OCI-LY1 (cell line): ENCODE measurements around the gene PTPRM.

Experiments
- H2AFZ ChIP-seq: fragments of 200-600 bp; sonication (generic), shearing (Covaris generic); 2 replicates; pipeline ENCODE4 v1.6.0; 2014; ENCODE audit warnings: antibody characterized with exemption, mild to moderate bottlenecking, low read length
- H3F3A ChIP-seq: fragments of 200-600 bp; sonication (generic), shearing (Covaris generic); 2 replicates; pipeline ENCODE4 v1.6.0; 2014; ENCODE audit warnings: mild to moderate bottlenecking, antibody characterized with exemption, low read length, moderate library complexity; ENCODE audit not compliant: insufficient read depth
- H3K27ac ChIP-seq: fragments of 200-600 bp; sonication (generic); 2 replicates; pipeline ENCODE4 v1.5.1; 2014; ENCODE audit warnings: low read length, mixed run types, mild to moderate bottlenecking, low read depth; ENCODE audit not compliant: poor library complexity, severe bottlenecking
- H3K27me3 ChIP-seq: fragments of 200-600 bp; sonication (generic); 2 replicates; pipeline ENCODE4 v1.6.0; 2014; ENCODE audit warnings: antibody characterized with exemption, mild to moderate bottlenecking, low read length, moderate library complexity; ENCODE audit not compliant: insufficient read depth
- H3K36me3 ChIP-seq: fragments of 200-600 bp; sonication (generic); 2 replicates; pipeline ENCODE4 v1.6.1; 2014; ENCODE audit warnings: mild to moderate bottlenecking, antibody characterized with exemption, low read length, moderate library complexity, mixed read lengths; ENCODE audit not compliant: insufficient read depth
- H3K4me1 ChIP-seq: fragments of 200-600 bp; sonication (generic); 2 replicates; pipeline ENCODE4 v1.5.1; 2014; ENCODE audit warnings: mild to moderate bottlenecking, low read length, moderate library complexity; ENCODE audit not compliant: insufficient read depth, severe bottlenecking
- H3K4me2 ChIP-seq: fragments of 200-600 bp; sonication (generic), shearing (Covaris generic); 2 replicates; pipeline ENCODE4 v1.6.1; 2014; ENCODE audit warnings: low read length
- H3K4me3 ChIP-seq: fragments of 200-600 bp; sonication (generic); 2 replicates; pipeline ENCODE4 v1.5.1; 2014; ENCODE audit warnings: low read length, low read depth, mild to moderate bottlenecking, mixed read lengths; ENCODE audit not compliant: poor library complexity, severe bottlenecking
- H3K79me2 ChIP-seq: fragments of 200-600 bp; shearing (Covaris generic); 2 replicates; pipeline ENCODE4 v1.6.1; 2016; ENCODE audit warnings: mixed run types, low read length, mixed read lengths; ENCODE audit not compliant: insufficient read depth
- H3K9ac ChIP-seq: fragments of 200-600 bp; sonication (generic), shearing (Covaris generic); 2 replicates; pipeline ENCODE4 v1.6.1; 2014; ENCODE audit warnings: mild to moderate bottlenecking, low read length, mixed read lengths
- H3K9me2 ChIP-seq: fragments of 200-600 bp; sonication (generic), shearing (Covaris generic); 2 replicates; pipeline ENCODE4 v1.6.1; 2014; ENCODE audit warnings: low read depth, mild to moderate bottlenecking, low read length, mixed read lengths
- H3K9me3 ChIP-seq: fragments of 200-600 bp; shearing (Covaris generic); 2 replicates; pipeline ENCODE4 v1.6.1; 2014; ENCODE audit warnings: low read length, mixed read lengths
- H4K20me1 ChIP-seq: fragments of 200-600 bp; sonication (generic), shearing (Covaris generic); 2 replicates; pipeline ENCODE4 v1.6.0; 2016; ENCODE audit warnings: mild to moderate bottlenecking, low read length; ENCODE audit not compliant: insufficient read depth
- EZH2 ChIP-seq: fragments of 200-600 bp; sonication (generic), shearing (Covaris generic); IDR thresholded peaks from 2 replicates; pipeline ENCODE4 v1.8.0; 2017; ENCODE audit warnings: borderline replicate concordance, mixed run types, mild to moderate bottlenecking, antibody characterized with exemption, low read length, moderate library complexity, mixed read lengths
- TF ChIP-seq, protein P1 (sequence below): fragments of 200-600 bp; sonication (generic), shearing (Covaris generic); IDR thresholded peaks from 2 replicates; pipeline ENCODE4 v1.5.1; 2017; ENCODE audit warnings: mild to moderate bottlenecking, antibody characterized with exemption, low read length, moderate library complexity, mixed read lengths

PTPRM gene

DNA sequence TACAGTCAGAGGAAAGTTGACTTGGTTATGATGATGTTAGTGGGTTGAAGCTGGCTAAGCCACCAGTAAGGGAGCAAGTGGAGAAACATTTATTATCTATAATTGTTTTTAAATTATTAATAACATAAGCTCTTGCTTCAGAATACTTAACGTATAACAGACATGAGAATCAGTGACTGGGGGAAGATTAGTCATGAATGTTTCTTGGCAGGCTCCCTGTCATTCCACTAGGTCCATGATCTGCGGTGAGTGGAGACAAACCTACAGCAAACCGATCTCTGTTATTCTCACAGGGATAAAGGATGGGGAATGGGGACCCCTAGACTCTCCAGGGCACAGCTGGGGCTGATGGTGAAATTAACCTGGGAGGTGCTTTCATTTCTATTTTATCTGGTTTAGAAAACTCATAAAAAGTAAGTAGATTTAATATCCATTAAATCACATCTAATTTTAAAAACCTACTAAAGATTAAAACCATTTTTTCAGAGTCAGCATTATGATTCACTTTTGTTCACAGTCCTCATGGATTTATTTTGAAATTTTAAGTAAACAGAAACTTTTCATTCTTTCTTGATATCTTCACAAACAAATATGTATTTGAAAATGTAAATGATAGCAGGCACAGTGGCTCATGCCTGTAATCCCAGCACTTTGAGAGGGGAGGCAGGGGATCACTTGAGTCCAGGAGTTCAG is 420.3 kb downstream of the PTPRM start:
- H3K36me3 ChIP-seq: no peaks in the 10 kb centered on the region
- H3K27ac ChIP-seq: no peak overlapping the region
- H3K27me3 ChIP-seq: no peaks in the 10 kb centered on the region
- no peaks in the 10 kb centered on the region for H3K79me2 ChIP-seq
- H3F3A ChIP-seq: no peaks in the 10 kb centered on the region
- H4K20me1 ChIP-seq: no peaks in the 10 kb centered on the region
- no peak overlapping the region for H3K9ac ChIP-seq
- H3K9me3 ChIP-seq: no peaks in the 10 kb centered on the region
- H3K4me1 ChIP-seq: no peaks in the 10 kb centered on the region
- H3K4me3 ChIP-seq: no peak overlapping the region
- no peak overlapping the region for H2AFZ ChIP-seq
- TF ChIP-seq, protein P1, sequence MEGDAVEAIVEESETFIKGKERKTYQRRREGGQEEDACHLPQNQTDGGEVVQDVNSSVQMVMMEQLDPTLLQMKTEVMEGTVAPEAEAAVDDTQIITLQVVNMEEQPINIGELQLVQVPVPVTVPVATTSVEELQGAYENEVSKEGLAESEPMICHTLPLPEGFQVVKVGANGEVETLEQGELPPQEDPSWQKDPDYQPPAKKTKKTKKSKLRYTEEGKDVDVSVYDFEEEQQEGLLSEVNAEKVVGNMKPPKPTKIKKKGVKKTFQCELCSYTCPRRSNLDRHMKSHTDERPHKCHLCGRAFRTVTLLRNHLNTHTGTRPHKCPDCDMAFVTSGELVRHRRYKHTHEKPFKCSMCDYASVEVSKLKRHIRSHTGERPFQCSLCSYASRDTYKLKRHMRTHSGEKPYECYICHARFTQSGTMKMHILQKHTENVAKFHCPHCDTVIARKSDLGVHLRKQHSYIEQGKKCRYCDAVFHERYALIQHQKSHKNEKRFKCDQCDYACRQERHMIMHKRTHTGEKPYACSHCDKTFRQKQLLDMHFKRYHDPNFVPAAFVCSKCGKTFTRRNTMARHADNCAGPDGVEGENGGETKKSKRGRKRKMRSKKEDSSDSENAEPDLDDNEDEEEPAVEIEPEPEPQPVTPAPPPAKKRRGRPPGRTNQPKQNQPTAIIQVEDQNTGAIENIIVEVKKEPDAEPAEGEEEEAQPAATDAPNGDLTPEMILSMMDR: no peak
- TF ChIP-seq EZH2: no peak
- H3K4me2 ChIP-seq: no peak overlapping the region
- no peaks in the 10 kb centered on the region for H3K9me2 ChIP-seq

DNA sequence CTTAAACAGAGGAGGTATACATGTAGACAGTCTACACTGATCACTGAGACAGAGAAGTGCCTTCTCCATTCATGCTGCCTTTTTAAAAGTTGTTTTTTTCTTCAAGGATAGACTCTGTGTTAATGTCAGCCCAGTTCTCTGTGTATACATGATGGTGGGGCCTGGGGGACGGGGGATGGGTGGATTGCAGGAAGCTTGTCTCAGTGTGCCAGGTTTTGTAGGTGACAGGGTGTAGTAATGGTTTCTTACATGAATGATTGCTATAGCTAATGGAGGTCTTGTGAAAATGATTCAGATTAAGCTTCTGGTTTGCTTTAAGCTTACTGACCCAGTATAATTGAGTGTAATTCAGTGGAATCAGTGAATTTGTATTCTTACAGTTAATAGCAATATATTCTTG is 423.6 kb downstream of the PTPRM start:
- Histone ChIP-seq H3K79me2 (no peaks in the 10 kb centered on the region), H3K27ac (no peak overlapping the region), H3K9ac (no peak overlapping the region), H4K20me1 (no peaks in the 10 kb centered on the region), H3K9me3 (no peaks in the 10 kb centered on the region), H3F3A (no peaks in the 10 kb centered on the region), H3K27me3 (no peaks in the 10 kb centered on the region), H2AFZ (no peak overlapping the region), H3K9me2 (no peaks in the 10 kb centered on the region), H3K4me3 (no peak overlapping the region), H3K4me2 (no peak overlapping the region), H3K4me1 (no peaks in the 10 kb centered on the region), H3K36me3 (no peaks in the 10 kb centered on the region)
- no peak for TF ChIP-seq EZH2
- TF ChIP-seq, protein P1: no peak

DNA sequence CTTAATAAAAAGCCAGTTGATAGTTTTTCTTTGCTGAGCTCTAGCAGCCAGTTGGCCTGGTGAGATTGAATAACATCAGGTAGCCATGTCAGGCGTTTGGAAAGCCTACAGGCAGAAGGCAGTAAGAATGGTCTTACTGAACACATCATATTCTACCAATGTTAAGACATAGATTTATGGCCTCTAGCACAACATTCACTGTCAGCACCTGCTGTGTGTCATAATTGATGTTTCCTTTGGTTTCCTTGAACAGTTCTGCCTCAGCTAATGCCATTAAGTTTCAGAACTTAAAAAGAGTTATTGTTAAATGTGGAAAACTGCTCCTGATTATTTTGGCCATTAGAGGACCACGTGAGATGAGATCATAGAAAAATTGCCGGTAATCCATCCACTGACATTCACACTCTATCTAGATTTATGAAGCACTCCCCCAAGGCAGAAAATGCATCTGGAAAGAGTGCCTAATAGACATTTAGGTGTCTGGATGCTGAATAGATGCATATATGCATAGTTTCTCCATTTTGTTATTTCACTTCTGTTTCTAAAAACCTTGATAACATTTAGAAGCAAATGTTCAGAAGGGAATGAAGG is 434.7 kb downstream of the PTPRM start:
- H3K4me2 ChIP-seq: no peak overlapping the region
- no peaks in the 10 kb centered on the region for H3K79me2 ChIP-seq
- H3K4me1 ChIP-seq: no peaks in the 10 kb centered on the region
- no peak overlapping the region for H3K4me3 ChIP-seq
- no peaks in the 10 kb centered on the region for H3K9me2 ChIP-seq
- no peak overlapping the region for H2AFZ ChIP-seq
- no peak overlapping the region for H3K9ac ChIP-seq
- no peaks in the 10 kb centered on the region for H3F3A ChIP-seq
- H3K27ac ChIP-seq: no peak overlapping the region
- H3K27me3 ChIP-seq: no peaks in the 10 kb centered on the region
- TF ChIP-seq EZH2: no peak
- TF ChIP-seq, protein P1: no peak
- H3K36me3 ChIP-seq: no peaks in the 10 kb centered on the region
- no peaks in the 10 kb centered on the region for H4K20me1 ChIP-seq
- H3K9me3 ChIP-seq: no peaks in the 10 kb centered on the region
